Esophagus muscularis mucosa (tissue), 4 donors: ENCODE results near the gene SH3BP2. TPM values are rescaled to one million over a fixed set of nuclear protein-coding genes. Genes with fewer than 3 reads are reported as not detected.

Source experiments
- DNase-seq: peaks from one replicate; pipeline ENCODE4 v3.0.0-alpha.2; 2017; ENCODE audit errors: extremely low spot score
- H3K27ac ChIP-seq, 4 donors: fragments of 200-600 bp; sonication (generic); replicated peaks in 1 of 4; 1 replicate in 3 of 4; 2 replicates in 1 of 4; pipeline ENCODE4 v1.5.1; 2016 to 2019; ENCODE audit warnings: mild to moderate bottlenecking in 1 of 4
- H3K27me3 ChIP-seq, 4 donors: fragments of 200-600 bp; sonication (generic); one replicate each; pipeline versions ENCODE4 v1.5.1 to v1.6.0; 2016 to 2019
- H3K36me3 ChIP-seq, 4 donors: fragments of 200-600 bp; sonication (generic); one replicate each; pipeline ENCODE4 v1.5.1; 2016 to 2019
- H3K4me1 ChIP-seq, 4 donors: fragments of 200-600 bp; sonication (generic); one replicate each; pipeline ENCODE4 v1.5.1; 2016 to 2019
- H3K4me3 ChIP-seq, 4 donors: fragments of 200-600 bp; sonication (generic); 1 replicate in 2 of 4; 2 replicates in 2 of 4; pipeline ENCODE4 v1.5.1; 2016 to 2019; ENCODE audit warnings: mild to moderate bottlenecking in 4 of 4, moderate library complexity in 1 of 4
- H3K9me3 ChIP-seq, 4 donors: fragments of 200-600 bp; sonication (generic); 1 replicate in 3 of 4; 2 replicates in 1 of 4; pipeline ENCODE4 v1.5.1; 2016 to 2019
- EP300 ChIP-seq: sonication (generic); formaldehyde crosslinking; IDR thresholded peaks from one replicate; pipeline ENCODE4 v1.6.1; 2017; ENCODE audit warnings: antibody characterized with exemption
- POLR2A ChIP-seq: fragments of 450-650 bp; IDR thresholded peaks from one replicate; pipeline ENCODE4 v1.6.1; 2017; ENCODE audit warnings: antibody characterized with exemption, moderate library complexity, mild to moderate bottlenecking, low read depth
- POLR2AphosphoS5 ChIP-seq, 2 donors: sonication (generic); formaldehyde crosslinking; IDR thresholded peaks; one replicate each; pipeline ENCODE4 v1.6.1; 2017; ENCODE audit warnings: antibody characterized with exemption in 2 of 2
- WGBS: methylation state at CpG from one replicate; pipeline ENCODE4 v1.1.5; 2018; 5-methylcytosine and 5-hydroxymethylcytosine counted together
- intact Hi-C: fragments of 100-400 bp; cut with DNase I; formaldehyde crosslinking; loops from one replicate; pipeline ENCODE4 v1.15.1; 2023
- total RNA-seq, 4 donors: library from RNA; depleted of rRNA; stranded (reverse); fragments of >200 nt; gene quantifications; one replicate each; pipeline versions ENCODE4 v1.1.0 to v1.2.1, GENCODE V29; 2016
- TF ChIP-seq, protein P1 (sequence below), 3 experiments: fragments of 200-600 bp in 2 of 3; fragments of 450-650 bp in 1 of 3; sonication (generic) in 2 of 3; IDR thresholded peaks; one replicate each; pipeline ENCODE4 v1.5.1; 2017 to 2019; ENCODE audit warnings: antibody characterized with exemption in 3 of 3, mild to moderate bottlenecking in 2 of 3, moderate library complexity in 1 of 3

SH3BP2 gene
- total RNA-seq, 4 donors from 2014 or later = 25.2 to 34.5 (median 31.5) TPM

- H3K27me3 ChIP-seq = no peaks in the 10 kb centered on the region
- no peak for TF ChIP-seq POLR2AphosphoS5 (IDR thresholded peaks at IDR 0.05)
- TF ChIP-seq, protein P1, sequence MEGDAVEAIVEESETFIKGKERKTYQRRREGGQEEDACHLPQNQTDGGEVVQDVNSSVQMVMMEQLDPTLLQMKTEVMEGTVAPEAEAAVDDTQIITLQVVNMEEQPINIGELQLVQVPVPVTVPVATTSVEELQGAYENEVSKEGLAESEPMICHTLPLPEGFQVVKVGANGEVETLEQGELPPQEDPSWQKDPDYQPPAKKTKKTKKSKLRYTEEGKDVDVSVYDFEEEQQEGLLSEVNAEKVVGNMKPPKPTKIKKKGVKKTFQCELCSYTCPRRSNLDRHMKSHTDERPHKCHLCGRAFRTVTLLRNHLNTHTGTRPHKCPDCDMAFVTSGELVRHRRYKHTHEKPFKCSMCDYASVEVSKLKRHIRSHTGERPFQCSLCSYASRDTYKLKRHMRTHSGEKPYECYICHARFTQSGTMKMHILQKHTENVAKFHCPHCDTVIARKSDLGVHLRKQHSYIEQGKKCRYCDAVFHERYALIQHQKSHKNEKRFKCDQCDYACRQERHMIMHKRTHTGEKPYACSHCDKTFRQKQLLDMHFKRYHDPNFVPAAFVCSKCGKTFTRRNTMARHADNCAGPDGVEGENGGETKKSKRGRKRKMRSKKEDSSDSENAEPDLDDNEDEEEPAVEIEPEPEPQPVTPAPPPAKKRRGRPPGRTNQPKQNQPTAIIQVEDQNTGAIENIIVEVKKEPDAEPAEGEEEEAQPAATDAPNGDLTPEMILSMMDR (IDR thresholded peaks at IDR 0.05) = no peak
- no peak for TF ChIP-seq POLR2A
- TF ChIP-seq EP300 = no peak
- WGBS = 93% methylated on average over 6 of the region's 10 CpGs
- H3K27ac ChIP-seq = peak overlapping the region; percentile 47 to 63 (median 50)
- intact Hi-C loops = no loop called here
- no peaks in the 10 kb centered on the region for H3K9me3 ChIP-seq
- H3K4me1 ChIP-seq = peaks cover 92 to 93% (median 92%) of the 10 kb centered on the region in 4 donors
- no peaks in the 10 kb centered on the region for H3K36me3 ChIP-seq
- H3K4me3 ChIP-seq = no peak overlapping the region
- no peak for DNase-seq
Observed at GRCh38 chr4:2804449-2804972, 11.6 kb downstream of the SH3BP2 start.

GRCh38 chr4:2804973-2805501, 12.2 kb downstream of the SH3BP2 start:
- Histone ChIP-seq H3K27ac (peak overlapping the region; percentile 47 to 72 (median 56)), H3K4me3 (no peak overlapping the region), H3K9me3 (no peaks in the 10 kb centered on the region), H3K4me1 (peaks cover 92 to 93% (median 92%) of the 10 kb centered on the region in 4 donors), H3K27me3 (no peaks in the 10 kb centered on the region), H3K36me3 (no peaks in the 10 kb centered on the region)
- TF ChIP-seq POLR2AphosphoS5 (IDR thresholded peaks at IDR 0.05) = no peak
- TF ChIP-seq, protein P1 (IDR thresholded peaks at IDR 0.05) = no peak
- TF ChIP-seq EP300 = no peak
- intact Hi-C loops = no loop called here
- no peak for DNase-seq
- no CpG with 5 or more reads among the region's 13 CpGs for WGBS

GRCh38 chr4:2805712-2806389, 13.0 kb downstream of the SH3BP2 start:
- H3K4me3 ChIP-seq = no peak overlapping the region
- H3K9me3 ChIP-seq = no peaks in the 10 kb centered on the region
- no peak for DNase-seq
- H3K27me3 ChIP-seq = no peaks in the 10 kb centered on the region
- TF ChIP-seq POLR2AphosphoS5 (IDR thresholded peaks at IDR 0.05) = peak in 1 of 2 donors; percentile 31
- no peak for TF ChIP-seq EP300
- TF ChIP-seq, protein P1 (IDR thresholded peaks at IDR 0.05) = no peak
- TF ChIP-seq POLR2A = no peak
- peak overlapping the region; percentile 47 to 72 (median 56) for H3K27ac ChIP-seq
- intact Hi-C loops = no loop called here
- H3K36me3 ChIP-seq = no peaks in the 10 kb centered on the region
- H3K4me1 ChIP-seq = peaks cover 92 to 93% (median 92%) of the 10 kb centered on the region in 4 donors
- 50% methylated on average over 15 of the region's 20 CpGs for WGBS

DNA sequence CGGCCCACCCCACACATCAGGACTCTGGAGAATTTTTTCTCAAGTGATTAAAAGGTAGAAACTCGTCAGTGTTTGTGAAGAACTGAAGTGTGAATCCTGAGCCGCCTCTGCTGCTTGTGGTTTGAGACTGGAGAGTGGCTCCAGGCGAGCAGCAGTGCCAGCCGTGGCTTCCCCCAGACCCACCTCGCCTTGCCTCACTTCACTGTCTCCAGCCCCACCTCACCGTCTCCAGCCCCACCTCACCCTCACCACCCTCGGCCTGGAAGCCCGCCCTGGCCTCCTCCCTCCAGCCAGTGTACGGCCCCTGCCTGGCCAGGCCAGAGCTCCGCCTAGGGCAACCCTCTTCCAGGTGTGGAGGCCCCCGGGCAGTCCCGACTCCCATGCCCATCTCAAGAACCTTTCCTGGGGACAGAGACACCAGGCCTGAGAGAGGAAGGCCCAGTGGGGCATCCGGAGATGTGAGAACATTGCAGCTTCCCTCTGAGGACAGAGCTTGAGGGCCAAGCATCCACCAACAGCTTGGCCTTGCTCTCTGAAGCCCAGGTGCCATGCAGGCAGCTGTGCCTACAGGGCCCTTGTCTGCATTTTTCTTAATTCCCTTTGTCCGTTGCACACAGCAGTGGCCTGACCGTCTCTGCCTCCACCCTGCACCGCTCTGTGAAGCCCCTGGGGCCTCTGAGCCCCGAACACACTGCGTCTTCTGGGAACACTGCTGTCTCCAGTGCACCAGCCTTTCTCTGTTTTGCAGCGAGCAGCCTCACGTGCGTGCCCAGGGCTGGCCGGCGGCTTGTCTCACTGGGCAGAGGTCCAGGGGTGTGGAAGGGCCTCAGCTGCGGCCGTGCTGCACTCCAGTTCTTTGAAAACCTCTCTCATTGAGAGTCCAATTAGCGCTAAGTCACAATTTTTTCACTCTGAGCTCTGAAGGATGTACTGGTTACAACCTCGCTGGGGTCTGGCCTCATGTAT, 13.8 kb downstream of the SH3BP2 start:
- H3K4me3 ChIP-seq = no peak overlapping the region
- TF ChIP-seq POLR2AphosphoS5 (IDR thresholded peaks at IDR 0.05) (peak in 1 of 2 donors; percentile 28), POLR2A (no peak), EP300 (no peak)
- TF ChIP-seq, protein P1 (IDR thresholded peaks at IDR 0.05) = no peak
- WGBS = 48% methylated on average over 26 of the region's 28 CpGs
- H3K36me3 ChIP-seq = no peaks in the 10 kb centered on the region
- no peak for DNase-seq
- no peaks in the 10 kb centered on the region for H3K9me3 ChIP-seq
- peak overlapping the region; percentile 47 to 72 (median 56) for H3K27ac ChIP-seq
- H3K4me1 ChIP-seq = peaks cover 92 to 93% (median 92%) of the 10 kb centered on the region in 4 donors
- intact Hi-C loops = no loop called here
- no peaks in the 10 kb centered on the region for H3K27me3 ChIP-seq
